Keratinocyte (primary cell): ENCODE results near the gene USP47. TPM values are rescaled to one million over a fixed set of nuclear protein-coding genes. Genes with fewer than 3 reads are reported as not detected.

Experiments
- DNase-seq: peaks from one replicate; pipeline ENCODE4 v3.0.0-alpha.2; 2011; ENCODE audit warnings: low read depth, missing footprints, low spot score
- FAIRE-seq: peaks from 2 replicates; lab custom pipeline; 2011; peaks lifted over from hg19 to GRCh38; lab: Jason Lieb, UNC
- H2AFZ ChIP-seq: 2 replicates; pipeline ENCODE4 v1.6.0; 2012; ENCODE audit warnings: low read length, control low read depth, inconsistent platforms; ENCODE audit not compliant: control insufficient read depth
- H3K27ac ChIP-seq: 2 replicates; pipeline ENCODE4 v1.5.1; 2011; ENCODE audit warnings: low read length; ENCODE audit not compliant: control insufficient read depth, insufficient read depth
- H3K27me3 ChIP-seq: 3 replicates; pipeline ENCODE4 v1.6.0; 2011; ENCODE audit warnings: low read length; ENCODE audit not compliant: control insufficient read depth, insufficient read depth; ENCODE audit errors: extremely low read depth
- H3K36me3 ChIP-seq, 2 experiments: 2 replicates in 1 of 2; 3 replicates in 1 of 2; pipeline ENCODE4 v1.5.1; 2011; ENCODE audit warnings: low read length in 2 of 2, mild to moderate bottlenecking in 1 of 2; ENCODE audit not compliant: control insufficient read depth in 2 of 2, insufficient read depth in 2 of 2; ENCODE audit errors: extremely low read depth in 1 of 2
- H3K4me1 ChIP-seq: 3 replicates; pipeline ENCODE4 v1.5.1; 2011; ENCODE audit warnings: low read length; ENCODE audit not compliant: control insufficient read depth, insufficient read depth; ENCODE audit errors: extremely low read depth
- H3K4me2 ChIP-seq: 3 replicates; pipeline ENCODE4 v1.6.0; 2011; ENCODE audit warnings: low read depth, low read length; ENCODE audit not compliant: control insufficient read depth, insufficient read depth; ENCODE audit errors: extremely low read depth
- H3K4me3 ChIP-seq, 3 experiments: fragments of 200-600 bp in 1 of 3; sonication (generic) in 1 of 3; 2 replicates in 2 of 3; 3 replicates in 1 of 3; pipeline ENCODE4 v1.5.1; 2011 to 2016; ENCODE audit warnings: low read length in 3 of 3, mild to moderate bottlenecking in 3 of 3, control low read depth in 2 of 3, inconsistent platforms in 1 of 3, low read depth in 1 of 3, mixed read lengths in 1 of 3, mixed run types in 1 of 3, moderate library complexity in 1 of 3; ENCODE audit not compliant: control insufficient read depth in 2 of 3, insufficient read depth in 2 of 3; ENCODE audit errors: extremely low read depth in 1 of 3
- H3K79me2 ChIP-seq: 2 replicates; pipeline ENCODE4 v1.6.0; 2012; ENCODE audit warnings: low read length; ENCODE audit not compliant: control insufficient read depth, insufficient read depth
- H3K9ac ChIP-seq: 3 replicates; pipeline ENCODE4 v1.6.0; 2011; ENCODE audit warnings: low read length; ENCODE audit not compliant: control insufficient read depth, insufficient read depth; ENCODE audit errors: extremely low read depth
- H3K9me1 ChIP-seq: 3 replicates; pipeline ENCODE4 v1.6.0; 2011; ENCODE audit warnings: low read length; ENCODE audit not compliant: control insufficient read depth, insufficient read depth; ENCODE audit errors: extremely low read depth
- H3K9me3 ChIP-seq: 2 replicates; pipeline ENCODE4 v1.5.1; 2012; ENCODE audit warnings: low read depth, low read length; ENCODE audit not compliant: control insufficient read depth
- H4K20me1 ChIP-seq: 3 replicates; pipeline ENCODE4 v1.6.0; 2011; ENCODE audit warnings: low read length; ENCODE audit not compliant: control insufficient read depth, insufficient read depth; ENCODE audit errors: extremely low read depth
- EZH2 ChIP-seq: IDR thresholded peaks from one replicate; pipeline ENCODE4 v1.6.1; 2012; ENCODE audit warnings: inconsistent platforms, mild to moderate bottlenecking, low read length, moderate library complexity
- dilution Hi-C: fragments of 300-500 bp; cut with MboI; formaldehyde crosslinking; loops from one replicate; pipeline ENCODE4 v1.7.0; 2020; ENCODE audit warnings: low sequenced_read_pairs; ENCODE audit not compliant: extremely low pct_ligation_motif_present
- polyA plus RNA-seq, 5 experiments: library from polyadenylated mRNA; depleted of rRNA in 3 of 5; stranded (reverse) in 3 of 5; stranded (forward) in 1 of 5; unstranded in 1 of 5; fragments of >200 nt; gene quantifications; 1 replicate in 1 of 5; 2 replicates in 3 of 5; 3 replicates in 1 of 5; pipeline versions ENCODE4 v1.2.1 to v1.2.3, GENCODE V29; 2011 to 2012; ENCODE audit warnings: missing spikeins in 2 of 5, low read depth in 1 of 5, low replicate concordance in 1 of 5
- TF ChIP-seq, protein P1 (sequence below), 3 experiments: IDR thresholded peaks in 1 of 3; conservative IDR thresholded peaks in 1 of 3; optimal IDR thresholded peaks in 1 of 3; 2 replicates in 2 of 3; 3 replicates in 1 of 3; pipeline versions ENCODE3 to v1.5.1; 2011; ENCODE audit warnings: low read length in 3 of 3, mild to moderate bottlenecking in 3 of 3, moderate library complexity in 2 of 3, control low read depth in 1 of 3, inconsistent platforms in 1 of 3; ENCODE audit not compliant: insufficient read depth in 2 of 3; ENCODE audit errors: extremely low read depth in 1 of 3

USP47 gene
- polyA plus RNA-seq, 1 donor (not counting 4 experiments of a cell fraction or from before 2014, with no cell fraction given): 22.4 TPM

DNA sequence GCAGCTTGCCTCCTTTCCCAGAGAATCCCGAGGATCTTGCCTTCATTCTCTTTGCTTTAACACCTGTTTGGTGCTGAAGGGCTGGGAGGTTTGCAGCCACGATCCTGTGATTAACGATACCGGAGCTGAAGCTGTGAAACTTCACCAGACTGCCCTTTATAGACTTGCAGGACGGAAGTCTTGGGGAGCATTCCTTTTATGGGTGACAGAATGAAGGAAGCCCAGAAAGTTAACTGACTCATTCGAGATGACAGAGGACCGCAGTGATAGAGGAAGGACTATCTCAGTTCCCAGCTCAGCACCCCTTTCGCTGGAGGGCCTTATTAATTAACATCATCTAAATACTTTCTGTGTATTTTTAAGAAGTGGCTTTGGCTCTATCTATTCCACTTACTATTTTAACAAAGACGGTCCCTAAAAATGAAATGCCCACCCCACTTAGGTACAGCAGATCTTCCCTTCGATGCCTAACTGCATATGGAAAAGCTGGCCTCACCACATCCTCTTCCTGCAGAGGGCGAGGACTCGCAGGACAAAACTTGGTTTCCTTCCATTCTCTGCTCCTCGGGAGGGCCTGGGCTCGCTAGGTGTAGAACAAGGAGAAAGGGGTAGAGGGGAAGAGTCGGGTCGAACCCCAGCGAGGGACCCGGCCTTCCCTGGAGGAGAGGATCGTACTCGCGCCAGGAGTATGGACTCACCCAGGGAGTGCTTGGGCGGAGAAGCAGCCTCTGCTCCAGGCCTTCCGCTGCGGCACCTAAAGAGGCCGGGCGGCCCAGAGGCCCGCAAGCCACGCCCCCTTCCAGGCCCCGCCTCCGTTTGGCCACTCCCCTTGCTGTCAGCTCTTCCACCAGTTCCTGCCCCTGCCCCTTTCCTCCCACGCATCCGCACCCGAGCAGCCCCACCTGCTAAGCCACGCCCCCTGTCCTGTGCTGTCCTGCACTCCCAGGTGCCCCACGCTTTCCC, 30.7 kb upstream of the USP47 start:
- Histone ChIP-seq H3K27ac (no peak overlapping the region), H3K4me1 (peaks cover 3% of the 10 kb centered on the region), H3K9me3 (no peaks in the 10 kb centered on the region), H3K9me1 (no peaks in the 10 kb centered on the region), H3K4me2 (no peak overlapping the region), H3K79me2 (no peaks in the 10 kb centered on the region), H3K27me3 (no peaks in the 10 kb centered on the region), H3K9ac (no peak overlapping the region), H3K4me3 (no peak overlapping the region), H3K36me3 (no peaks in the 10 kb centered on the region), H4K20me1 (no peaks in the 10 kb centered on the region), H2AFZ (no peak overlapping the region)
- TF ChIP-seq, protein P1, sequence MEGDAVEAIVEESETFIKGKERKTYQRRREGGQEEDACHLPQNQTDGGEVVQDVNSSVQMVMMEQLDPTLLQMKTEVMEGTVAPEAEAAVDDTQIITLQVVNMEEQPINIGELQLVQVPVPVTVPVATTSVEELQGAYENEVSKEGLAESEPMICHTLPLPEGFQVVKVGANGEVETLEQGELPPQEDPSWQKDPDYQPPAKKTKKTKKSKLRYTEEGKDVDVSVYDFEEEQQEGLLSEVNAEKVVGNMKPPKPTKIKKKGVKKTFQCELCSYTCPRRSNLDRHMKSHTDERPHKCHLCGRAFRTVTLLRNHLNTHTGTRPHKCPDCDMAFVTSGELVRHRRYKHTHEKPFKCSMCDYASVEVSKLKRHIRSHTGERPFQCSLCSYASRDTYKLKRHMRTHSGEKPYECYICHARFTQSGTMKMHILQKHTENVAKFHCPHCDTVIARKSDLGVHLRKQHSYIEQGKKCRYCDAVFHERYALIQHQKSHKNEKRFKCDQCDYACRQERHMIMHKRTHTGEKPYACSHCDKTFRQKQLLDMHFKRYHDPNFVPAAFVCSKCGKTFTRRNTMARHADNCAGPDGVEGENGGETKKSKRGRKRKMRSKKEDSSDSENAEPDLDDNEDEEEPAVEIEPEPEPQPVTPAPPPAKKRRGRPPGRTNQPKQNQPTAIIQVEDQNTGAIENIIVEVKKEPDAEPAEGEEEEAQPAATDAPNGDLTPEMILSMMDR (optimal IDR thresholded peaks at IDR 0.05 in 1 of 3, IDR thresholded peaks at IDR 0.05 in 1 of 3, conservative IDR thresholded peaks at IDR 0.05 in 1 of 3; ENCODE audit: extremely low read depth in 1 of 3, insufficient read depth in 2 of 3, low read length in 3 of 3): no peak
- no peak for TF ChIP-seq EZH2
- FAIRE-seq (no peak), DNase-seq (no peak)
- dilution Hi-C loops: no loop called here

DNA sequence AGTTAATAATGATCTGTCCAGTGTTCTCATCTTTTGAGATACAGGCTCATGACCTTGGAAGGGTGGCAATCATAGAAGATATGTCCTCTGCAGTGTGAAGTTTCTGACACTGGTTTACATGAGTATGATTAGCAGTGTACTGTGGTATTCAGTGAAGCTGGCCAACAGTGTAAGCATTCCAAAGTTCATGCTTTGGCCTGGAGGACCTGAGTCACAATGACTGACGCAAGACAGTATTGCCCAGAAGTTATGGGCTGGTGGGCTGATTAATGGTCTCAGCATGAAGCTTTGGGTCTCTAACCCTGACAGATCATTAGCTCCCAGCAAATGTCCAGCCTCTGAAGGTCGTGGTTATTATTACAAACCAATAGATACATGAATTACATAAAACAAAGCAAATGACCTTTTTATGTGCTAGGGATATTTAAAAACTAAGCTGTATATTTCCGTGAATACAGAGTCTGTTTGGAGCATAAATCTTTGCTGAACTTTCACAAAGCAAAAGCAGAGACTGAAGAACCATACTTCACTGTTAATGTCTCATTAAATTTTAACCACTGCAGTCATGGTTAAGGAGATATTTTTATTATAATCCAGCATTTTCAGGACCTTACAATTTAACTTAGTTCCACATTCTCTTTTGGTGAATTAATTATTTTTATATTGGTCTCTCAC, 28.3 kb upstream of the USP47 start:
- DNase-seq (no peak), FAIRE-seq (no peak)
- H3K9me3 ChIP-seq: no peaks in the 10 kb centered on the region
- H3K36me3 ChIP-seq: no peaks in the 10 kb centered on the region
- H3K4me1 ChIP-seq: peaks cover 3% of the 10 kb centered on the region
- dilution Hi-C loops: no loop called here
- H3K4me2 ChIP-seq: no peak overlapping the region
- H3K79me2 ChIP-seq: no peaks in the 10 kb centered on the region
- H3K9me1 ChIP-seq: no peaks in the 10 kb centered on the region
- H3K27me3 ChIP-seq: no peaks in the 10 kb centered on the region
- H3K27ac ChIP-seq: no peak overlapping the region
- no peak overlapping the region for H3K4me3 ChIP-seq
- no peak for TF ChIP-seq EZH2
- TF ChIP-seq, protein P1 (optimal IDR thresholded peaks at IDR 0.05 in 1 of 3, IDR thresholded peaks at IDR 0.05 in 1 of 3, conservative IDR thresholded peaks at IDR 0.05 in 1 of 3; ENCODE audit: extremely low read depth in 1 of 3, insufficient read depth in 2 of 3, low read length in 3 of 3): no peak
- H3K9ac ChIP-seq: no peak overlapping the region
- H4K20me1 ChIP-seq: no peaks in the 10 kb centered on the region
- H2AFZ ChIP-seq: no peak overlapping the region
